ENCODE data around the gene RAB28. TPM values are rescaled to one million over a fixed set of nuclear protein-coding genes. Genes with fewer than 3 reads are reported as not detected.

The RAB28 gene
- total RNA-seq, 3 donors from 2014 or later: 13.0 to 23.6 (median 14.5) TPM

DNA sequence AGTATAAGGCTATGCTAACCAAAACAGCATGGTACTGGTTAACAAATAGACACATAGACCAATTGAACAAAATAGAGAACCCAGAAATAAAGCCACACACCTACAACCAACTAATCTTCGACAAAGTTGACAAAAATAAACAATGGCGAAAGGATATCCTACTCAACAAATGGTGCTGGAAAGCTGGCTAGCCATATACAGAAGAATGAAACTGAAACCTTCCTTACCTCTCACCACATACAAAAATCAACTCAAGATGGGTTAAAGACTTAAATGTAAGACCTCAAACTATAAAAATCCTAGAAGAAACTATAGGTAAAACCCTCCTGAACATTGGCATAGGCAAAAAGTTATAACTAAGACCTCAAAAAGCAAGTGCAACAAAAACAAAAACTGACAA lies 47.2 kb downstream of the RAB28 start:
- no peak overlapping the region for H3K4me3 ChIP-seq
- intact Hi-C loops (cut with DNase I, micrococcal nuclease): no loop called here
- H3K9me3 ChIP-seq: peaks cover 6% of the 10 kb centered on the region
- H3K4me1 ChIP-seq (ENCODE audit: low read depth): no peaks in the 10 kb centered on the region
- DNase-seq: no peak
- no peaks in the 10 kb centered on the region for H3K36me3 ChIP-seq (ENCODE audit: low read depth)
- ATAC-seq: no peak
- TF ChIP-seq, protein P1, sequence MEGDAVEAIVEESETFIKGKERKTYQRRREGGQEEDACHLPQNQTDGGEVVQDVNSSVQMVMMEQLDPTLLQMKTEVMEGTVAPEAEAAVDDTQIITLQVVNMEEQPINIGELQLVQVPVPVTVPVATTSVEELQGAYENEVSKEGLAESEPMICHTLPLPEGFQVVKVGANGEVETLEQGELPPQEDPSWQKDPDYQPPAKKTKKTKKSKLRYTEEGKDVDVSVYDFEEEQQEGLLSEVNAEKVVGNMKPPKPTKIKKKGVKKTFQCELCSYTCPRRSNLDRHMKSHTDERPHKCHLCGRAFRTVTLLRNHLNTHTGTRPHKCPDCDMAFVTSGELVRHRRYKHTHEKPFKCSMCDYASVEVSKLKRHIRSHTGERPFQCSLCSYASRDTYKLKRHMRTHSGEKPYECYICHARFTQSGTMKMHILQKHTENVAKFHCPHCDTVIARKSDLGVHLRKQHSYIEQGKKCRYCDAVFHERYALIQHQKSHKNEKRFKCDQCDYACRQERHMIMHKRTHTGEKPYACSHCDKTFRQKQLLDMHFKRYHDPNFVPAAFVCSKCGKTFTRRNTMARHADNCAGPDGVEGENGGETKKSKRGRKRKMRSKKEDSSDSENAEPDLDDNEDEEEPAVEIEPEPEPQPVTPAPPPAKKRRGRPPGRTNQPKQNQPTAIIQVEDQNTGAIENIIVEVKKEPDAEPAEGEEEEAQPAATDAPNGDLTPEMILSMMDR (IDR thresholded peaks at IDR 0.05): no peak

DNA sequence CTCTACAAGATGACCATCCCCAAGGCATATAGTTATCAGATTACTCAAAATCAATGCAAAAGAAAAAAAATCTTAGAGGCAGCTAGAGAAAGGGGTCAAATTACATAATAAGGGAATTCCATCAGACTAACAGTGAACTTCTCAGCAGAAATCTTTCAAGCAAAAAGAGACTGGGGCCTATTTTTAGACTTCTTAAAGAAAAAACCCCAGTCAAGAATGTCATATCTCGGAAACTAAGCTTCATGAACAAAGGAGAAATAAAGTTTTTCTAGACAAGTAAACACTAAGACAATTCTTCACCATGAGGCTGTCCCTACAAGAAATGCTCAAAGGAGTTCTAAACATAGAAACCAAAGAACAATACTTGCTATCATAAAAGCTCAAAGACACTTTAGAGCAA lies 51.7 kb downstream of the RAB28 start:
- intact Hi-C loops (cut with DNase I, micrococcal nuclease): no loop called here
- DNase-seq (no peak), ATAC-seq (no peak)
- TF ChIP-seq, protein P1 (IDR thresholded peaks at IDR 0.05): no peak
- Histone ChIP-seq H3K36me3 (ENCODE audit: low read depth) (no peaks in the 10 kb centered on the region), H3K9me3 (peaks cover 6% of the 10 kb centered on the region), H3K4me1 (ENCODE audit: low read depth) (no peaks in the 10 kb centered on the region), H3K4me3 (no peak overlapping the region)

DNA sequence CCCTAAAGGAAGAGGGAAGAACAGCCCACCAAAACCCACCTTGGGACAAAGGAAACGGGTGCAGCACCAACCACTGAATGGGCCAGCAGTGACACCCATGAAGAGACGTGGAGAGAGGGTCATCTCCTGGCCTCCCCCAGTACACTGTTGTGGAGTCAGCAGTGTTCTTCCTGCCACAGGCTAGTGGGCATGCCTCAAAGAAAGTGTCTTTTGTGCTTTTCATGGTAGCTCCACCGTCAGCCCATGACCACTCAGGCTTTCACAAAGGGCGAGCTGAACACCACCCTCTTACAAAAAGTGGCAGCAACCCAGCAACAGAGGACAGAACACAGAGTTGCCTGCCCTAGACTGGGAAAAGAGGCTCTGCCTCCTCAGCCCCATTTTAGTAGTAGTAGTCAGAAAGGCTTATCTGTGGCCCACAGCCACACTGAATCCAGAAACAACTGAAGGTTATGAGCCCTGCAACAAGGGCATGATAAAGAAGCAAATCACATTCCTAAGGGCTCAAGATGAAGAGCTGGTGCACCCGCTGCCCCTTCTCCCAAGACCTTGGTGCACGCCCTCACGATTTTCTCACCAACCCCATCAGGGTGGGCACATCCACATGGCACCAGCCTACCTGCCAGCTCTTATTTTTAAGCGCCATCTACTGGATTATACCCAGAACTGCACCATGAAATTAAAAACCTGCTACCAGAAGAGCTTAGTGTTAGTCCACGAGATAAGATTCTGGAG lies 53.1 kb downstream of the RAB28 start:
- H3K36me3 ChIP-seq (ENCODE audit: low read depth): no peaks in the 10 kb centered on the region
- DNase-seq (no peak), ATAC-seq (no peak)
- peaks cover under 1% of the 10 kb centered on the region for H3K9me3 ChIP-seq
- intact Hi-C loops (cut with DNase I, micrococcal nuclease): no loop called here
- TF ChIP-seq, protein P1 (IDR thresholded peaks at IDR 0.05): no peak
- H3K4me1 ChIP-seq (ENCODE audit: low read depth): no peaks in the 10 kb centered on the region
- H3K4me3 ChIP-seq: no peak overlapping the region

GRCh38 chr4:13427599-13428325 lies 56.4 kb downstream of the RAB28 start:
- intact Hi-C loops (cut with DNase I, micrococcal nuclease): no loop called here
- no peak for ATAC-seq
- Histone ChIP-seq H3K36me3 (ENCODE audit: low read depth) (no peaks in the 10 kb centered on the region), H3K4me3 (no peak overlapping the region), H3K9me3 (no peaks in the 10 kb centered on the region), H3K4me1 (ENCODE audit: low read depth) (no peaks in the 10 kb centered on the region)
- TF ChIP-seq, protein P1 (IDR thresholded peaks at IDR 0.05): no peak
- no peak for DNase-seq

- DNase-seq (no peak), ATAC-seq (no peak)
- Histone ChIP-seq H3K4me3 (no peak overlapping the region), H3K9me3 (no peaks in the 10 kb centered on the region), H3K36me3 (ENCODE audit: low read depth) (no peaks in the 10 kb centered on the region), H3K4me1 (ENCODE audit: low read depth) (no peaks in the 10 kb centered on the region)
- intact Hi-C loops (cut with DNase I, micrococcal nuclease): no loop called here
- TF ChIP-seq, protein P1 (IDR thresholded peaks at IDR 0.05): no peak
Observed at GRCh38 chr4:13415068-13415785, 68.9 kb downstream of the RAB28 start.

Measured in mucosa of descending colon (tissue), 3 donors.